PC-9 (cell line): Measurements from ENCODE around the gene REV3L. TPM values are rescaled to one million over a fixed set of nuclear protein-coding genes. Genes with fewer than 3 reads are reported as not detected.
"Not testable (repeated sequence)": the region's sequence is repeated elsewhere in the genome, so short reads cannot be mapped to it uniquely, and the experiment has no call there.

ENCODE experiments used
- BruUV-seq: library from RNA; stranded (reverse); fragments of 400-500 nt; replicated peaks from 2 replicates; lab custom pipeline; 2021; lab: Mats Ljungman, UMichigan
- CTCF ChIA-PET: fragments of 300-600 bp; sonication (Branson Sonifier 250); formaldehyde crosslinking; loops from one replicate; lab custom pipeline; 2022; ENCODE audit warnings: antibody characterized with exemption; lab: Charles Lee
- POLR2A ChIA-PET: fragments of 300-600 bp; sonication (Branson Sonifier 250); formaldehyde crosslinking; loops from one replicate; lab custom pipeline; 2022; ENCODE audit warnings: antibody characterized with exemption; ENCODE audit not compliant: unreplicated experiment; lab: Charles Lee
- DNase-seq, 2 experiments: peaks; one replicate each; pipeline versions ENCODE4 v3.0.0 to v3.0.0-alpha.2; 2015 to 2022; ENCODE audit warnings: mixed read lengths in 1 of 2
- H2AFZ ChIP-seq: fragments of 200-600 bp; sonication (generic); 2 replicates; pipeline ENCODE4 v1.8.1; 2017; ENCODE audit warnings: antibody characterized with exemption
- H3F3A ChIP-seq: fragments of 200-600 bp; sonication (generic); 2 replicates; pipeline ENCODE4 v1.8.1; 2017; ENCODE audit warnings: antibody characterized with exemption, mild to moderate bottlenecking, low read depth; ENCODE audit not compliant: insufficient read depth
- H3K27ac ChIP-seq: fragments of 200-600 bp; sonication (generic); 2 replicates; pipeline ENCODE4 v1.6.1; 2016; ENCODE audit warnings: mixed run types
- H3K27me3 ChIP-seq: fragments of 200-600 bp; sonication (generic); 2 replicates; pipeline ENCODE4 v1.6.1; 2016; ENCODE audit warnings: low read depth, mixed run types; ENCODE audit not compliant: insufficient read depth
- H3K36me3 ChIP-seq: fragments of 200-600 bp; sonication (generic); 2 replicates; pipeline ENCODE4 v1.6.1; 2016; ENCODE audit warnings: low read depth, mixed run types
- H3K4me1 ChIP-seq: fragments of 200-600 bp; sonication (generic); replicated peaks from 2 replicates; pipeline ENCODE4 v1.6.1; 2016; ENCODE audit warnings: mixed run types; ENCODE audit not compliant: insufficient read depth
- H3K4me2 ChIP-seq: fragments of 200-600 bp; sonication (generic); 2 replicates; pipeline ENCODE4 v1.6.1; 2017; ENCODE audit warnings: mixed run types
- H3K4me3 ChIP-seq: fragments of 200-600 bp; sonication (generic); 2 replicates; pipeline ENCODE4 v1.6.1; 2016; ENCODE audit warnings: mixed run types
- H3K79me2 ChIP-seq: fragments of 200-600 bp; sonication (generic); 2 replicates; pipeline ENCODE4 v1.6.1; 2017; ENCODE audit warnings: low read depth, mixed run types
- H3K9me2 ChIP-seq: fragments of 200-600 bp; sonication (generic); 2 replicates; pipeline ENCODE4 v1.8.1; 2017; ENCODE audit warnings: mild to moderate bottlenecking; ENCODE audit not compliant: insufficient read depth
- H3K9me3 ChIP-seq: fragments of 200-600 bp; sonication (generic); 2 replicates; pipeline ENCODE4 v1.8.1; 2016; ENCODE audit warnings: low read depth; ENCODE audit not compliant: insufficient read depth
- H4K20me1 ChIP-seq: fragments of 200-600 bp; sonication (generic); 2 replicates; pipeline ENCODE4 v1.8.1; 2017; ENCODE audit not compliant: insufficient read depth
- CTCF ChIP-seq: fragments of 200-600 bp; sonication (generic); conservative IDR thresholded peaks from 2 replicates; pipeline ENCODE4 v1.6.1; 2017; ENCODE audit warnings: mixed run types, antibody characterized with exemption, mild to moderate bottlenecking, moderate library complexity
- EZH2 ChIP-seq: fragments of 200-600 bp; sonication (generic); IDR thresholded peaks from 2 replicates; pipeline ENCODE4 v1.8.0; 2017; ENCODE audit warnings: antibody characterized with exemption, low read depth
- intact Hi-C: fragments of 100-400 bp; cut with micrococcal nuclease; formaldehyde crosslinking; loops from one replicate; pipeline ENCODE4 v1.10.0; 2022; ENCODE audit not compliant: unreplicated experiment
- total RNA-seq: library from RNA; stranded (reverse); gene quantifications from 2 replicates; pipeline ENCODE4 v1.2.3, GENCODE V29; 2021

REV3L gene
- total RNA-seq, 1 experiment from 2014 or later = 22.9 TPM

- Histone ChIP-seq H3K9me2 (no peaks in the 10 kb centered on the region), H3K36me3 (peaks cover 12% of the 10 kb centered on the region), H3K4me2 (no peak overlapping the region), H3K79me2 (no peaks in the 10 kb centered on the region), H3F3A (no peaks in the 10 kb centered on the region), H2AFZ (no peak overlapping the region), H3K27ac (no peak overlapping the region), H4K20me1 (no peaks in the 10 kb centered on the region), H3K27me3 (no peaks in the 10 kb centered on the region), H3K9me3 (no peaks in the 10 kb centered on the region), H3K4me1 (no peaks in the 10 kb centered on the region), H3K4me3 (no peak overlapping the region)
- ChIA-PET POLR2A (no interaction called here), CTCF (no interaction called here)
- no TSS peak for BruUV-seq
- intact Hi-C loops = no loop called here
- no peak for DNase-seq
- no peak for TF ChIP-seq EZH2
- TF ChIP-seq CTCF = no peak
Measured at GRCh38 chr6:111307275-111307858, 175.7 kb downstream of the REV3L start.

- H3K79me2 ChIP-seq = no peaks in the 10 kb centered on the region
- TF ChIP-seq CTCF (no peak), EZH2 (no peak)
- POLR2A ChIA-PET = no interaction called here
- H3K4me1 ChIP-seq = no peaks in the 10 kb centered on the region
- no peak overlapping the region for H2AFZ ChIP-seq
- BruUV-seq = no TSS peak
- intact Hi-C loops = no loop called here
- H3K9me3 ChIP-seq = no peaks in the 10 kb centered on the region
- peaks cover 17% of the 10 kb centered on the region for H3K36me3 ChIP-seq
- H3K4me3 ChIP-seq = no peak overlapping the region
- CTCF ChIA-PET = no interaction called here
- H3K27ac ChIP-seq = no peak overlapping the region
- H3K4me2 ChIP-seq = no peak overlapping the region
- no peaks in the 10 kb centered on the region for H3K9me2 ChIP-seq
- peaks cover 2% of the 10 kb centered on the region; the same call in 1 of the 2 replicates for H3F3A ChIP-seq
- H4K20me1 ChIP-seq = no peaks in the 10 kb centered on the region
- DNase-seq = no peak
- H3K27me3 ChIP-seq = no peaks in the 10 kb centered on the region
Measured at GRCh38 chr6:111306104-111306888, 176.7 kb downstream of the REV3L start.

- H3K4me3 ChIP-seq = no peak overlapping the region
- intact Hi-C loops = no loop called here
- H3K9me2 ChIP-seq = no peaks in the 10 kb centered on the region
- BruUV-seq = no TSS peak
- H3K4me1 ChIP-seq = no peaks in the 10 kb centered on the region
- H3K4me2 ChIP-seq = no peak overlapping the region
- no peak for DNase-seq
- TF ChIP-seq CTCF (no peak), EZH2 (no peak)
- no peak overlapping the region for H3K27ac ChIP-seq
- POLR2A ChIA-PET = no interaction called here
- H2AFZ ChIP-seq = no peak overlapping the region
- H3K79me2 ChIP-seq = no peaks in the 10 kb centered on the region
- H4K20me1 ChIP-seq = no peaks in the 10 kb centered on the region
- H3F3A ChIP-seq = peaks cover 6% of the 10 kb centered on the region
- peaks cover 7% of the 10 kb centered on the region; the same call in 1 of the 2 replicates for H3K9me3 ChIP-seq
- H3K36me3 ChIP-seq = 0 out of 2 replicates have a peak, but pooled peaks cover 27% of the 10 kb centered on the region
- CTCF ChIA-PET = interaction anchor here (0.6 kb wide), 1 partner anchor 9 kb away, joined by 4 read pairs; no protein-coding TSS in a partner anchor
- H3K27me3 ChIP-seq = no peaks in the 10 kb centered on the region
Measured at GRCh38 chr6:111301946-111302345, 181.1 kb downstream of the REV3L start.

- H3K9me2 ChIP-seq, H3K4me3 ChIP-seq, BruUV-seq, H3F3A ChIP-seq, POLR2A ChIA-PET, H3K79me2 ChIP-seq, H3K9me3 ChIP-seq, H4K20me1 ChIP-seq, H2AFZ ChIP-seq, DNase-seq, H3K4me1 ChIP-seq, intact Hi-C loops, H3K4me2 ChIP-seq, H3K27ac ChIP-seq, H3K27me3 ChIP-seq: not testable (repeated sequence)
- H3K36me3 ChIP-seq = 0 out of 2 replicates have a peak, but pooled peaks cover 27% of the 10 kb centered on the region
- CTCF ChIA-PET = interaction anchor here (0.6 kb wide), 1 partner anchor 8 kb away, joined by 4 read pairs; no protein-coding TSS in a partner anchor
Measured at GRCh38 chr6:111300938-111301800, 181.8 kb downstream of the REV3L start.
